NB4 (cell line): ENCODE measurements around the gene SFXN2.

Experiments
- CTCF ChIP-seq: IDR thresholded peaks from one replicate; pipeline ENCODE4 v1.5.1; 2012; ENCODE audit warnings: low read depth, low read length
- POLR2A ChIP-seq: IDR thresholded peaks from 2 replicates; pipeline ENCODE4 v1.6.1; 2011; ENCODE audit warnings: mild to moderate bottlenecking; ENCODE audit not compliant: insufficient read length; ENCODE audit errors: extremely low read depth

GRCh38 chr10:102743588-102744373 is 29.3 kb downstream of the SFXN2 start, which contains the start of gene WBP1L:
- TF ChIP-seq CTCF (no peak), POLR2A (peak; percentile 76)
